Mesenchymal stem cell (in vitro differentiated cells and primary cell): Measurements from ENCODE around the gene BST2.

Experiments
- DNase-seq: peaks from one replicate; pipeline ENCODE4 v3.0.0-alpha.2; 2013
- H2AFZ ChIP-seq: one replicate; pipeline ENCODE4 v1.6.1; 2013; ENCODE audit warnings: low read depth, mild to moderate bottlenecking, control low read depth, inconsistent platforms, low read length, moderate library complexity
- H2AK5ac ChIP-seq: 2 replicates; pipeline ENCODE4 v1.6.1; 2013; ENCODE audit warnings: low read length, moderate library complexity, mild to moderate bottlenecking, inconsistent platforms; ENCODE audit not compliant: severe bottlenecking
- H2BK120ac ChIP-seq: one replicate; pipeline ENCODE4 v1.6.1; 2013; ENCODE audit warnings: low read depth, mild to moderate bottlenecking, inconsistent platforms, low read length, moderate library complexity
- H2BK12ac ChIP-seq, 2 experiments: one replicate each; pipeline ENCODE4 v1.6.1; 2013; ENCODE audit warnings: inconsistent platforms in 2 of 2, low read length in 2 of 2, mild to moderate bottlenecking in 2 of 2, moderate library complexity in 2 of 2, control low read depth in 1 of 2
- H2BK15ac ChIP-seq: one replicate; pipeline ENCODE4 v1.6.1; 2013; ENCODE audit warnings: mild to moderate bottlenecking, low read depth, inconsistent platforms; ENCODE audit not compliant: poor library complexity, severe bottlenecking
- H2BK5ac ChIP-seq: 2 replicates; pipeline ENCODE4 v1.6.1; 2013; ENCODE audit warnings: low read depth, mild to moderate bottlenecking, low read length, control low read depth, inconsistent platforms; ENCODE audit not compliant: poor library complexity, severe bottlenecking
- H3K14ac ChIP-seq, 2 experiments: one replicate each; pipeline ENCODE4 v1.6.1; 2013; ENCODE audit warnings: inconsistent platforms in 2 of 2, low read length in 2 of 2, control low read depth in 1 of 2, mild to moderate bottlenecking in 1 of 2, moderate library complexity in 1 of 2
- H3K18ac ChIP-seq, 2 experiments: one replicate each; pipeline ENCODE4 v1.6.1; 2013; ENCODE audit warnings: inconsistent platforms in 2 of 2, low read length in 2 of 2, control low read depth in 1 of 2, low read depth in 1 of 2, mild to moderate bottlenecking in 1 of 2
- H3K23ac ChIP-seq, 2 experiments: one replicate each; pipeline ENCODE4 v1.6.1; 2013; ENCODE audit warnings: inconsistent platforms in 2 of 2, low read length in 2 of 2, mild to moderate bottlenecking in 2 of 2, moderate library complexity in 2 of 2, control low read depth in 1 of 2
- H3K27ac ChIP-seq: 2 replicates; pipeline ENCODE4 v1.5.1; 2013; ENCODE audit warnings: mild to moderate bottlenecking, moderate library complexity, low read length, control low read depth, inconsistent platforms; ENCODE audit not compliant: poor library complexity, severe bottlenecking
- H3K27me3 ChIP-seq, 2 experiments: 2 replicates each; pipeline versions ENCODE4 v1.6.1 to v1.7.0; 2013; ENCODE audit warnings: low read length in 2 of 2, mild to moderate bottlenecking in 2 of 2, moderate library complexity in 2 of 2, control low read depth in 1 of 2, inconsistent platforms in 1 of 2; ENCODE audit not compliant: control insufficient read depth in 1 of 2, insufficient read depth in 1 of 2
- H3K36me3 ChIP-seq, 2 experiments: 2 replicates each; pipeline versions ENCODE4 v1.6.1 to v1.7.0; 2013; ENCODE audit warnings: low read length in 2 of 2, control low read depth in 1 of 2, inconsistent platforms in 1 of 2, low read depth in 1 of 2, mild to moderate bottlenecking in 1 of 2; ENCODE audit not compliant: insufficient read depth in 2 of 2, control insufficient read depth in 1 of 2
- H3K4ac ChIP-seq, 2 experiments: one replicate each; pipeline ENCODE4 v1.6.1; 2013; ENCODE audit warnings: inconsistent platforms in 2 of 2, low read length in 2 of 2, mild to moderate bottlenecking in 2 of 2, moderate library complexity in 2 of 2, control low read depth in 1 of 2, low read depth in 1 of 2
- H3K4me1 ChIP-seq: 2 replicates; pipeline ENCODE4 v1.6.1; 2013; ENCODE audit warnings: low read depth, low read length, control low read depth; ENCODE audit not compliant: control insufficient read depth, insufficient read depth
- H3K4me2 ChIP-seq: 2 replicates; pipeline ENCODE4 v1.6.1; 2013; ENCODE audit warnings: low read length, mild to moderate bottlenecking, inconsistent platforms; ENCODE audit not compliant: poor library complexity, severe bottlenecking
- H3K4me3 ChIP-seq, 2 experiments: 2 replicates each; pipeline versions ENCODE4 v1.5.1 to v1.7.0; 2013; ENCODE audit warnings: low read length in 2 of 2, mild to moderate bottlenecking in 2 of 2, control low read depth in 1 of 2, low read depth in 1 of 2; ENCODE audit not compliant: insufficient read depth in 1 of 2
- H3K79me1 ChIP-seq: replicated peaks from 2 replicates; pipeline ENCODE4 v1.6.1; 2013; ENCODE audit warnings: mild to moderate bottlenecking, control low read depth, low read length, inconsistent platforms; ENCODE audit not compliant: poor library complexity, severe bottlenecking
- H3K9ac ChIP-seq: 2 replicates; pipeline ENCODE4 v1.7.0; 2013; ENCODE audit warnings: mild to moderate bottlenecking, low read length, moderate library complexity
- H3K9me3 ChIP-seq: 2 replicates; pipeline ENCODE4 v1.7.0; 2013; ENCODE audit warnings: mild to moderate bottlenecking, low read length; ENCODE audit not compliant: control insufficient read depth
- H4K8ac ChIP-seq: one replicate; pipeline ENCODE4 v1.6.1; 2013; ENCODE audit warnings: inconsistent platforms, mild to moderate bottlenecking, low read length, moderate library complexity
- H4K91ac ChIP-seq: one replicate; pipeline ENCODE4 v1.6.1; 2013; ENCODE audit warnings: mild to moderate bottlenecking, low read length, inconsistent platforms
- WGBS: methylation state at CpG from one replicate; pipeline ENCODE4 v1.1.7; 2013; ENCODE audit warnings: mixed read lengths; 5-methylcytosine and 5-hydroxymethylcytosine counted together

Gene BST2

GRCh38 chr19:17404621-17405249 is 695 bp downstream of the BST2 start:
- H4K8ac ChIP-seq = peak overlapping the region; percentile 66
- H2BK5ac ChIP-seq = no peak overlapping the region
- no peak overlapping the region for H3K23ac ChIP-seq
- H3K4me1 ChIP-seq = peaks cover 15% of the 10 kb centered on the region
- H3K9me3 ChIP-seq = no peaks in the 10 kb centered on the region
- peaks cover 6 to 15% of the 10 kb centered on the region in 2 experiments for H3K27me3 ChIP-seq
- H3K4me2 ChIP-seq = no peak overlapping the region
- H3K4ac ChIP-seq = peak overlapping the region; percentile 65 to 85
- H3K14ac ChIP-seq = peak overlapping the region in 1 of 2 experiments; percentile 95
- WGBS = 94% methylated on average over 7 of the region's 7 CpGs
- no peak overlapping the region for H2AFZ ChIP-seq
- H4K91ac ChIP-seq = peak overlapping the region; percentile 81
- peak overlapping the region; percentile 77 for H2BK120ac ChIP-seq
- H3K36me3 ChIP-seq = no peaks in the 10 kb centered on the region
- no peaks in the 10 kb centered on the region for H3K79me1 ChIP-seq
- no peak overlapping the region for H2AK5ac ChIP-seq
- H3K9ac ChIP-seq = peak overlapping the region; percentile 24
- peak overlapping the region; percentile 46 for H2BK15ac ChIP-seq
- peak overlapping the region; percentile 92 to 99 for H2BK12ac ChIP-seq
- H3K4me3 ChIP-seq = peak overlapping the region in 1 of 2 experiments; percentile 59
- no peak overlapping the region for H3K27ac ChIP-seq
- H3K18ac ChIP-seq = peak overlapping the region; percentile 94 to 96
- no peak for DNase-seq

- WGBS = 71% methylated on average over 3 of the region's 6 CpGs
These were observed 1.4 kb downstream of the BST2 start for GRCh38 chr19:17404015-17404414.

GRCh38 chr19:17402982-17403855 is 2.2 kb downstream of the BST2 start:
- Histone ChIP-seq H3K27ac (no peak overlapping the region), H4K8ac (peak overlapping the region; percentile 71), H3K23ac (no peak overlapping the region), H2BK15ac (peak overlapping the region; percentile 63), H3K14ac (peak overlapping the region in 1 of 2 experiments; percentile 38), H3K9me3 (no peaks in the 10 kb centered on the region), H2AK5ac (no peak overlapping the region), H3K4me1 (peaks cover 15% of the 10 kb centered on the region), H2BK120ac (peak overlapping the region; percentile 81), H3K79me1 (no peaks in the 10 kb centered on the region), H3K4ac (no peak overlapping the region), H2BK12ac (peak overlapping the region in 1 of 2 experiments; percentile 32), H3K4me2 (no peak overlapping the region), H2BK5ac (no peak overlapping the region), H3K9ac (no peak overlapping the region), H3K27me3 (peaks cover 6 to 15% of the 10 kb centered on the region in 2 experiments), H2AFZ (no peak overlapping the region), H3K18ac (peak overlapping the region; percentile 71 to 78), H3K36me3 (no peaks in the 10 kb centered on the region), H4K91ac (no peak overlapping the region), H3K4me3 (no peak overlapping the region)
- WGBS = 26% methylated on average over 33 of the region's 36 CpGs
- DNase-seq = peak; percentile 62

More at GRCh38 chr19:17404015-17404414, 1.4 kb downstream of the BST2 start:
- Histone ChIP-seq H3K4ac (peak overlapping the region in 1 of 2 experiments; percentile 45), H3K4me1 (peaks cover 15% of the 10 kb centered on the region), H4K91ac (peak overlapping the region; percentile 61), H3K14ac (no peak overlapping the region), H4K8ac (peak overlapping the region; percentile 27), H3K4me2 (no peak overlapping the region), H3K9me3 (no peaks in the 10 kb centered on the region), H2AK5ac (no peak overlapping the region), H2BK120ac (peak overlapping the region; percentile 81), H3K79me1 (no peaks in the 10 kb centered on the region), H3K18ac (peak overlapping the region; percentile 71 to 75), H2BK15ac (peak overlapping the region; percentile 46), H3K27ac (no peak overlapping the region), H3K9ac (no peak overlapping the region), H3K23ac (no peak overlapping the region), H2AFZ (no peak overlapping the region), H2BK12ac (peak overlapping the region in 1 of 2 experiments; percentile 71), H2BK5ac (no peak overlapping the region), H3K27me3 (peaks cover 6 to 15% of the 10 kb centered on the region in 2 experiments), H3K4me3 (peak overlapping the region in 1 of 2 experiments; percentile 59), H3K36me3 (no peaks in the 10 kb centered on the region)
- DNase-seq = no peak

GRCh38 chr19:17401628-17402027 is 3.8 kb downstream of the BST2 start:
- no peak overlapping the region for H4K8ac ChIP-seq
- WGBS = 96% methylated on average over 6 of the region's 6 CpGs
- no peak overlapping the region for H2BK15ac ChIP-seq
- no peak overlapping the region for H3K9ac ChIP-seq
- no peak overlapping the region for H2BK5ac ChIP-seq
- H3K79me1 ChIP-seq = no peaks in the 10 kb centered on the region
- no peak overlapping the region for H2AFZ ChIP-seq
- H2BK12ac ChIP-seq = no peak overlapping the region
- no peak overlapping the region for H3K4me3 ChIP-seq
- H3K36me3 ChIP-seq = no peaks in the 10 kb centered on the region
- H3K4ac ChIP-seq = no peak overlapping the region
- no peak overlapping the region for H2AK5ac ChIP-seq
- no peaks in the 10 kb centered on the region for H3K9me3 ChIP-seq
- no peak overlapping the region for H3K23ac ChIP-seq
- H3K4me2 ChIP-seq = no peak overlapping the region
- H3K27ac ChIP-seq = no peak overlapping the region
- no peak overlapping the region for H4K91ac ChIP-seq
- no peak overlapping the region for H3K14ac ChIP-seq
- peaks cover 6 to 15% of the 10 kb centered on the region in 2 experiments for H3K27me3 ChIP-seq
- H2BK120ac ChIP-seq = no peak overlapping the region
- DNase-seq = no peak
- peaks cover 15% of the 10 kb centered on the region for H3K4me1 ChIP-seq
- no peak overlapping the region for H3K18ac ChIP-seq
